Astrocyte of the spinal cord (primary cell): ENCODE results near the gene ERBIN.

ENCODE experiments used
- DNase-seq: peaks from one replicate; pipeline ENCODE4 v3.0.0; 2011; ENCODE audit warnings: low read depth, low spot score
- H3K4me3 ChIP-seq: 2 replicates; pipeline ENCODE4 v1.5.1; 2011; ENCODE audit warnings: low read depth, mild to moderate bottlenecking, low read length, moderate library complexity
- in situ Hi-C: cut with HindIII; loops from 2 replicates; pipeline ENCODE4 v1.10.0; 2017; ENCODE audit warnings: low sequenced_read_pairs
- TF ChIP-seq, protein P1 (sequence below): IDR thresholded peaks from 2 replicates; pipeline ENCODE4 v1.5.1; 2012; ENCODE audit warnings: low read depth, mild to moderate bottlenecking, low read length, inconsistent platforms

The ERBIN gene

GRCh38 chr5:66074901-66075300 is 148.5 kb downstream of the ERBIN start:
- no peak overlapping the region for H3K4me3 ChIP-seq
- in situ Hi-C loops, result no loop called here
- DNase-seq, result no peak
- TF ChIP-seq, protein P1, sequence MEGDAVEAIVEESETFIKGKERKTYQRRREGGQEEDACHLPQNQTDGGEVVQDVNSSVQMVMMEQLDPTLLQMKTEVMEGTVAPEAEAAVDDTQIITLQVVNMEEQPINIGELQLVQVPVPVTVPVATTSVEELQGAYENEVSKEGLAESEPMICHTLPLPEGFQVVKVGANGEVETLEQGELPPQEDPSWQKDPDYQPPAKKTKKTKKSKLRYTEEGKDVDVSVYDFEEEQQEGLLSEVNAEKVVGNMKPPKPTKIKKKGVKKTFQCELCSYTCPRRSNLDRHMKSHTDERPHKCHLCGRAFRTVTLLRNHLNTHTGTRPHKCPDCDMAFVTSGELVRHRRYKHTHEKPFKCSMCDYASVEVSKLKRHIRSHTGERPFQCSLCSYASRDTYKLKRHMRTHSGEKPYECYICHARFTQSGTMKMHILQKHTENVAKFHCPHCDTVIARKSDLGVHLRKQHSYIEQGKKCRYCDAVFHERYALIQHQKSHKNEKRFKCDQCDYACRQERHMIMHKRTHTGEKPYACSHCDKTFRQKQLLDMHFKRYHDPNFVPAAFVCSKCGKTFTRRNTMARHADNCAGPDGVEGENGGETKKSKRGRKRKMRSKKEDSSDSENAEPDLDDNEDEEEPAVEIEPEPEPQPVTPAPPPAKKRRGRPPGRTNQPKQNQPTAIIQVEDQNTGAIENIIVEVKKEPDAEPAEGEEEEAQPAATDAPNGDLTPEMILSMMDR, result no peak

DNA sequence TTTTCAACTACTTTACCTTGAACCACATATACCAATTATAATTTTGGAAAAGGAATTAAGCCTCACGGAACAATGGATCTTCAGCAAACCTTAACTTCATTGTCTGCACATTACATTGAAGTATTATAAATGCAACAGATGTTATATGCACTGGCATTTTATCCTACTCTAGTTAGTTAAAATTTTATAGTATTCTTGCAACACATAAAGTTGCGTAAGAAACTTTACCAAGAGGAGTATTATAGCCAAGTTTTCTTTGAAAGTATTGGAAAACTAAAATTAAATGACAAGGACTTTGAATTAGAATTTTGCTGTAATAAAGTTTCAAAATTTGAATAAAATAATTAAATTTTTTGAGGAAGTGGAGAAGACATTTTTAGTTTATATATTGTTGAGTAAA is 154.3 kb downstream of the ERBIN start:
- no peak overlapping the region for H3K4me3 ChIP-seq
- in situ Hi-C loops, result no loop called here
- DNase-seq, result no peak
- TF ChIP-seq, protein P1, result no peak

- no peak for DNase-seq
- TF ChIP-seq, protein P1, result no peak
- in situ Hi-C loops, result no loop called here
- H3K4me3 ChIP-seq, result no peak overlapping the region
Observed at GRCh38 chr5:66089384-66089783, 163.0 kb downstream of the ERBIN start.

- no peak for DNase-seq
- TF ChIP-seq, protein P1, result no peak
- no peak overlapping the region for H3K4me3 ChIP-seq
- in situ Hi-C loops, result no loop called here
Observed at GRCh38 chr5:66100851-66101250, 174.5 kb downstream of the ERBIN start.

DNA sequence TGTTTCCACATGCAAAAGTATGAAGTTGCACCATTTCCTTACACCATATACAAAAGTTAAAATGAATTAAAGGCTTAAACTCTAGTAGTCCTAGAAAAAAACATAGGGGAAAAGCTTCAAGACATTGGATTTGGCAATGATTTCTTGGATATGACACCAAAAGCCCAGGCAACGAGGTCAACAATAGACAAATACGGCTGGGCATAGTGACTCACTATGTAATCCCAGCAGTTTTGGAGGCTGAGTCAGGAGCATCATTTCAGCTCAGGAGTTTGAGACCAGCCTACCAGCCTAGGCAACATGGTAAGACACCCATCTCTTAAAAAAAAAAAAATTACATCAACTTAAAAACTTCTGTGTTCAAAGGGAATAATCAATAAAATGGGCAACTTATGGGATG is 186.8 kb downstream of the ERBIN start:
- in situ Hi-C loops, result no loop called here
- peak; percentile 57 for DNase-seq
- no peak overlapping the region for H3K4me3 ChIP-seq
- TF ChIP-seq, protein P1, result no peak

DNA sequence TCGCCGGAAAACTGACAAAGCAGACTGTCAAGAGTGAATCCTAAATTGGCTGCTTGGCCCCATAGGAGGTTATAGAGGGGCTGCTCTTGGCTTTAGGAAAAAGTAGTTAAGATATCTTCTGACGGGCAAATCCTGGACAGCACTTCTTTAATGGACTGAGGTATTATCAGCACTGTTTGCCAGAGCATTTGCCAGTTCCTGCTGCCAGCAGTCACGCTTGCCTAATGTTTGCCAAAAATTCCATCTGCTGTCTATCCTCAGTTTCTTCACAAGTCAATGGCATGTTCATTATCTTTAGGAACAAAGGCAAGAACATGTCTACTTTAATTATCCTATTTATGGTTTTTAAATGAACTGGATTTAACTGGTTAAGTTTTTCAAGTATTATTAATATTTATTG is 191.9 kb downstream of the ERBIN start:
- in situ Hi-C loops, result no loop called here
- DNase-seq, result no peak
- H3K4me3 ChIP-seq, result no peak overlapping the region
- TF ChIP-seq, protein P1, result no peak
